Psoas muscle (tissue), 8 donors: ENCODE data around the gene MRGPRG. TPM values are rescaled to one million over a fixed set of nuclear protein-coding genes. Genes with fewer than 3 reads are reported as not detected.

Experiments
- ATAC-seq, 4 donors: fragments of 200-7000 bp; cut with Tn5 transposase; one replicate each; pipeline ENCODE4 v1.9.1; 2020; ENCODE audit warnings: moderate library complexity in 3 of 4, mild to moderate bottlenecking in 2 of 4
- DNase-seq, 2 donors: peaks; one replicate each; pipeline ENCODE4 v3.0.0-alpha.2; 2020
- H3K27ac ChIP-seq: fragments of 200-600 bp; one replicate; pipeline ENCODE4 v1.8.0; 2022
- H3K27me3 ChIP-seq, 3 donors: fragments of 200-600 bp in 1 of 3; one replicate each; pipeline versions ENCODE4 v1.6.1 to v1.8.0; 2013 to 2022; ENCODE audit warnings: low read length in 2 of 3, mild to moderate bottlenecking in 2 of 3, moderate library complexity in 1 of 3; ENCODE audit not compliant: insufficient read depth in 3 of 3
- H3K36me3 ChIP-seq, 2 donors: fragments of 200-600 bp in 1 of 2; one replicate each; pipeline versions ENCODE4 v1.6.1 to v1.8.0; 2013 to 2022; ENCODE audit warnings: low read depth in 1 of 2, mild to moderate bottlenecking in 1 of 2, moderate library complexity in 1 of 2; ENCODE audit not compliant: insufficient read depth in 1 of 2
- H3K4me1 ChIP-seq: fragments of 200-600 bp; one replicate; pipeline ENCODE4 v1.8.0; 2022
- H3K4me3 ChIP-seq: fragments of 200-600 bp; one replicate; pipeline ENCODE4 v1.8.0; 2022; ENCODE audit warnings: mild to moderate bottlenecking
- H3K9me3 ChIP-seq: fragments of 200-600 bp; one replicate; pipeline ENCODE4 v1.8.0; 2022
- WGBS, 3 donors: extraction: QIAGEN DNeasy Blood & Tissue Kit; methylation state at CpG; one replicate each; pipeline versions ENCODE4 v1.1.6 to v1.1.7; 2013; 5-methylcytosine and 5-hydroxymethylcytosine counted together
- intact Hi-C, 2 donors: fragments of 100-400 bp; cut with DNase I; formaldehyde crosslinking; loops; one replicate each; pipeline versions ENCODE4 v1.11.0 to v1.14.2; 2022
- polyA plus RNA-seq, 3 donors: library from polyadenylated mRNA; stranded (reverse); fragments of 200-250 nt; gene quantifications; one replicate each; pipeline ENCODE4 v1.2.3, GENCODE V29; 2013
- total RNA-seq, 4 donors: library from RNA; stranded (reverse); fragmentation: NEBNext Ultra II Directional in 2 of 4; extraction: Animal tissue kit (Norgen Biotek cat#: 25700) in 2 of 4; gene quantifications; one replicate each; pipeline versions ENCODE4 v1.2.1 to v1.2.4, GENCODE V29; 2021 to 2023
- TF ChIP-seq, protein P1 (sequence below): fragments of 200-600 bp; IDR thresholded peaks from one replicate; pipeline ENCODE4 v1.8.0; 2022; ENCODE audit warnings: antibody characterized with exemption
- donor health status: healthy with polysubstance abuse.
- donor health status: DM: no; HTN: no; CAD: no; lungs with moderate emphysema.
- donor health status: Bipolar disorder and iron deficiency.
- donor health status: healthy.
- donor health status: DM: yes; HTN: yes; CAD: no.
- donor health status: DM: no; HTN: no; CAD: no.
- donor health status: DM: no; HTN: no; CAD: no.
- donor health status: DM: yes; HTN: yes; CAD: no.

The MRGPRG gene
- total and polyA plus RNA-seq, 7 donors: not detected

DNA sequence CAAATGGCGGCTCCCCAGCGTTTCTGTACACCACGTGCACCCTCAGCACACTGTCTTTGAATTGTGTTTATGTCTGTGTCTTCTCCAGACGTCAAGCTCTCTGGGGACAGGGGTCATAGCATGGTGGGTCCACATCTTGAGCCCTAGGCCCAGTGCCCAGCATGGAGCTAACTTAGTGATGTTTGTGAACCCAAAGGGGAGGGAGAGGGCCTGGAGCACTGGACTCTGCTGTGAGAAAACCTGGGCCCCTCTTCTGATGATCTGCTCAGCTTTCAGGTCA is 4.3 kb downstream of the MRGPRG start:
- no peak overlapping the region for H3K27ac ChIP-seq
- no peaks in the 10 kb centered on the region for H3K4me1 ChIP-seq
- no peak overlapping the region for H3K4me3 ChIP-seq
- peaks cover 12% of the 10 kb centered on the region for H3K9me3 ChIP-seq
- WGBS, 3 donors: 75 to 78% (median 77%) methylated on average over 4 of the region's 4 CpGs
- intact Hi-C loops: no loop called here
- H3K36me3 ChIP-seq: no peaks in the 10 kb centered on the region
- TF ChIP-seq, protein P1, sequence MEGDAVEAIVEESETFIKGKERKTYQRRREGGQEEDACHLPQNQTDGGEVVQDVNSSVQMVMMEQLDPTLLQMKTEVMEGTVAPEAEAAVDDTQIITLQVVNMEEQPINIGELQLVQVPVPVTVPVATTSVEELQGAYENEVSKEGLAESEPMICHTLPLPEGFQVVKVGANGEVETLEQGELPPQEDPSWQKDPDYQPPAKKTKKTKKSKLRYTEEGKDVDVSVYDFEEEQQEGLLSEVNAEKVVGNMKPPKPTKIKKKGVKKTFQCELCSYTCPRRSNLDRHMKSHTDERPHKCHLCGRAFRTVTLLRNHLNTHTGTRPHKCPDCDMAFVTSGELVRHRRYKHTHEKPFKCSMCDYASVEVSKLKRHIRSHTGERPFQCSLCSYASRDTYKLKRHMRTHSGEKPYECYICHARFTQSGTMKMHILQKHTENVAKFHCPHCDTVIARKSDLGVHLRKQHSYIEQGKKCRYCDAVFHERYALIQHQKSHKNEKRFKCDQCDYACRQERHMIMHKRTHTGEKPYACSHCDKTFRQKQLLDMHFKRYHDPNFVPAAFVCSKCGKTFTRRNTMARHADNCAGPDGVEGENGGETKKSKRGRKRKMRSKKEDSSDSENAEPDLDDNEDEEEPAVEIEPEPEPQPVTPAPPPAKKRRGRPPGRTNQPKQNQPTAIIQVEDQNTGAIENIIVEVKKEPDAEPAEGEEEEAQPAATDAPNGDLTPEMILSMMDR: no peak
- ATAC-seq (no peak), DNase-seq (no peak)
- H3K27me3 ChIP-seq: peaks cover 0 to 27% (median 13%) of the 10 kb centered on the region in 3 donors

DNA sequence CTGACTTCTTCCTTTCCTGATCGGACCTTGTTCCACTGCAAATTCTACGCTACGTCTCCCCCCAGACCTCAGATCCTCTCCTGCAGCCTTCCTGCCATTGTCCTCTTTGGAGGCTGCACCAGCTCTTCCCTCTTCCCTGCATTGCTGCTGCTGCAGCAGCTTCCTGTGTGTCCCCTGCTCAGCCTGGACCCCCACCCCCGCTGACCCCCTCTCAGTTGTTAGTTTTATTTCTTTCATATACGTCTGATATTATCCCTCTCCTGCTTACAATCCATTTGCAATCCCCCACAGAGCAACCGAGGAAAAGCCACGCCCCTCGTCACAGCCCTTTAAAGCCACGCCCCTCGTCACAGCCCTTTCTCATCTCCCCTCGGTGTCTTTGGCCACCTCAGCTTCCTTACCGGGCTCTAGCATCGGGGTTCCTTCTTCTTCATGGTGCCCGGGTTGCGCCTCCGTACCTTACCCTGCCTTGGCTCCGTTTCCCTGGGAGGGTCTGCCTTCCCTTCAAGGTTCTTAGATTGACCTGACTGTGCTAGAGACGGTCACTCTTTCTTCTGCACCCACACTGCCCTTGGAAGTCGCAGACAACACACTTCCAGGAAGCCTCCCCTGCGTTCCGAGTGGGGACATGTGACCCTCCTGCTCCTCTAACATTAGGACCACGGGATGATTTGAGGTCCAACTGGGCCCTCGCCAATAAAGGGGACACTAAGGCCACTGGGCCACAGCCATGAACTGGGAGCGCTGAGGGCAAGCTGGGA is 4.8 kb downstream of the MRGPRG start:
- ATAC-seq (no peak), DNase-seq (peak; percentile 1 to 27)
- Histone ChIP-seq H3K36me3 (no peaks in the 10 kb centered on the region), H3K27me3 (peaks cover 0 to 22% (median 12%) of the 10 kb centered on the region in 3 donors), H3K9me3 (peaks cover 12% of the 10 kb centered on the region), H3K4me3 (no peak overlapping the region), H3K27ac (no peak overlapping the region), H3K4me1 (no peaks in the 10 kb centered on the region)
- intact Hi-C loops: no loop called here
- WGBS, 3 donors: 52 to 56% (median 54%) methylated on average over 24 of the region's 24 CpGs
- TF ChIP-seq, protein P1: no peak

DNA sequence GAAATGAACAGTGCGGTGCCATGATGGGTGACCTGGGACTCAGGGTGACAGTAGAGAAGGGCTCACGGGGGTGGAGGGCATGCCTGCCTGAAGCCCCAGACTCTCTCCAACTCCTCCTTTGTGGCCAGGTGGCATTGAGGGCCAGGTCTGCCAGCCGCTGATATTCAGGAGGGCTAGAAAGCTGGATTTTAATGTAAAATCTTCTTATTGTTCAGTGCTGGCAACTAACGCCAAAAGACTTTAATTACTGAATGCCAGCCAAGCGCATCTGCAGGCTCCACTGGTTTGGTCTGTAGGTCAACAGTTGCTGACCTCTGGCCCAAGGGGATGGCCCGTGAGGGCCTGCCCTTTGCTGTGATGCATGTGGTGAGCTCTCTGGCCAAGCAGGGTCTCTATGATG is 10.3 kb downstream of the MRGPRG start:
- Histone ChIP-seq H3K4me1 (no peaks in the 10 kb centered on the region), H3K9me3 (peaks cover 12% of the 10 kb centered on the region), H3K36me3 (no peaks in the 10 kb centered on the region), H3K27ac (no peak overlapping the region), H3K27me3 (peaks cover 0 to 14% (median 6%) of the 10 kb centered on the region in 3 donors), H3K4me3 (no peak overlapping the region)
- 77 to 83% (median 80%) methylated on average over 6 of the region's 6 CpGs for WGBS, 3 donors
- no peak for ATAC-seq
- peak in 1 of 2 donors; percentile 3 for DNase-seq
- TF ChIP-seq, protein P1: no peak
- intact Hi-C loops: loop anchor here in 1 of 2 donors (5.0 kb wide), 1 partner anchor 86 kb away; no protein-coding TSS in a partner anchor

- Histone ChIP-seq H3K27me3 (peaks cover 0 to 20% (median 6%) of the 10 kb centered on the region in 3 donors), H3K36me3 (no peaks in the 10 kb centered on the region), H3K4me1 (no peaks in the 10 kb centered on the region), H3K4me3 (no peak overlapping the region), H3K27ac (no peak overlapping the region), H3K9me3 (peaks cover 12% of the 10 kb centered on the region)
- no peak for ATAC-seq
- intact Hi-C loops: loop anchor here in 1 of 2 donors (5.0 kb wide), 1 partner anchor 85 kb away; no protein-coding TSS in a partner anchor
- DNase-seq: peak; percentile 4 to 51
- TF ChIP-seq, protein P1: no peak
- 69 to 82% (median 74%) methylated on average over 8 of the region's 8 CpGs for WGBS, 3 donors
These were observed 11.0 kb downstream of the MRGPRG start for GRCh38 chr11:3207526-3208189.
